GM21390 (cell line): ENCODE results near the gene EP300.
"Not testable (repeated sequence)": the region's sequence is repeated elsewhere in the genome, so short reads cannot be mapped to it uniquely, and the experiment has no call there.

ENCODE experiments used
- ATAC-seq: cut with Tn5 transposase; IDR thresholded peaks from one replicate; pipeline ENCODE4 v1.9.1; 2021; ENCODE audit not compliant: unreplicated experiment

The EP300 gene

GRCh38 chr22:41078931-41079330, 13.5 kb upstream of the EP300 start:
- no peak for ATAC-seq

DNA sequence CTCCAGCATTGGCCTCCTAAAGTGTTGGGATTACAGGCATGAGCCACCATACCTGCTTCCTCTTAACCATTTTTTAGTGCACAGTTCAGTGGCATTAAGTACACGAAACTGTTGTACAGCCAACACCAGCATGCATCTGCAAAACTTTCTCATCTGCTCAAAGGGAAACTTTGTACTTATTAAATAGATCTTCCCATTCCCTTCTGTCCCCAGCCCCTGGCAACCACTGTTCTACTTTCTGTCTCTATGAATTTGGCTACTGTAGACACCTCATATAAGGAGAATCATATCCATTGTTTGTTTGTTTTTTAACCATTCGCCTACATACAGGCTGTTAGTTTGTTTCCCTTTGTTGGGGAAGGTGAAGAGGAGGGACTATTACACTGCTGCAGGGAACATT, 6.5 kb upstream of the EP300 start:
- ATAC-seq = no peak

DNA sequence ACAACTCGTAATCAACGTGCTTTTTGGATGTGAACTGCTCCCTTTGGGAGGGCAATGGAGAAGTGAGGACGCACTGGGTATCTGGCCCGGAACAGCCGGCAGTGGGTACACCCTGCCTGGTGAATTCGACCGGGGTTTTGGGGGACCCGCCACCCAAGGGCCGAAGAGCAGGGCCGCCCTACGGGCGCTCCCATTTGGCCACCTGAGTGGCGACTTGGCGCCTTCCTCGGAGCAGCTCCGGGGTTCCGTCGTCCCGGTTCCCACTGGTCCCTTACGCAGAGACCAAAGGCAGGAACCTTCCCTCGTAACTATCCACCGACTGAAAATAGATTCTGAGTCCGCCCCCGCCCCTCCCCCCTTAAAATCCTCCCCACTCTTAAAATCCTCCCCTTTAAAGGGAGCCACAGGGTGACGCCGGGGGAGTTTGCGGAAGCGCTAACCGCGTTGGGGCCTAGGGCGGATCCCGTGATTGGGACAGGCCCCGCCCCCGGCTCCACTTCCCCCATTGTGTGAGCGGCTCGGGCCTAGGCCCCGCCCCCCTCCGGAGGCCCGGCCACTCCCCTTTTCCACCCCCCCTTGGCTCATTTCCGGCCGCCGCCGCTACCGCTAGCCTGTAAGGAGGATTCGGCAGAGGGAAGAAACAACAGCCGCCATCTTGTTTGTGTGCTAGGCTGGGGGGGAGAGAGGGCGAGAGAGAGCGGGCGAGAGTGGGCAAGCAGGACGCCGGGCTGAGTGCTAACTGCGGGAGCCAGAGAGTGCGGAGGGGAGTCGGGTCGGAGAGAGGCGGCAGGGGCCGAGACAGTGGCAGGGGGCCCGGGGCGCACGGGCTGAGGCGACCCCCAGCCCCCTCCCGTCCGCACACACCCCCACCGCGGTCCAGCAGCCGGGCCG, 1.0 kb upstream of the EP300 start:
- peak; percentile 67 for ATAC-seq

DNA sequence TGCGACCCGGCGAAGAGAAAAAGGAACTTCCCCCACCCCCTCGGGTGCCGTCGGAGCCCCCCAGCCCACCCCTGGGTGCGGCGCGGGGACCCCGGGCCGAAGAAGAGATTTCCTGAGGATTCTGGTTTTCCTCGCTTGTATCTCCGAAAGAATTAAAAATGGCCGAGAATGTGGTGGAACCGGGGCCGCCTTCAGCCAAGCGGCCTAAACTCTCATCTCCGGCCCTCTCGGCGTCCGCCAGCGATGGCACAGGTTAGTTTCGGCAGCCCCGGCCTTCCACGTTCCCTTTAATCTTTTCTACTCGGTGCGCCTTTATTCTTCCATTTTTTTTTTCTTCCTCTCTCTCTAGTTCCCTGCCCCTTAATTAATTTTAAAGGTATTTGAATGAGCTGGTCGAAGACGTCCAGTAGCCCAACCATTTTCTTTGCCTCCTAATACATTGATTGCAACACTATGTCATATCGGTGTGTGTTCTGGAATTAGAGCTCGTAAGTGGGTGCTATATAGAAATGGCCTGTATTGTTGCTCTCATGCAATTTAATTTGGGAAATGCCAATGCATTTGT, 537 bp downstream of the EP300 start:
- ATAC-seq = peak; percentile 12

DNA sequence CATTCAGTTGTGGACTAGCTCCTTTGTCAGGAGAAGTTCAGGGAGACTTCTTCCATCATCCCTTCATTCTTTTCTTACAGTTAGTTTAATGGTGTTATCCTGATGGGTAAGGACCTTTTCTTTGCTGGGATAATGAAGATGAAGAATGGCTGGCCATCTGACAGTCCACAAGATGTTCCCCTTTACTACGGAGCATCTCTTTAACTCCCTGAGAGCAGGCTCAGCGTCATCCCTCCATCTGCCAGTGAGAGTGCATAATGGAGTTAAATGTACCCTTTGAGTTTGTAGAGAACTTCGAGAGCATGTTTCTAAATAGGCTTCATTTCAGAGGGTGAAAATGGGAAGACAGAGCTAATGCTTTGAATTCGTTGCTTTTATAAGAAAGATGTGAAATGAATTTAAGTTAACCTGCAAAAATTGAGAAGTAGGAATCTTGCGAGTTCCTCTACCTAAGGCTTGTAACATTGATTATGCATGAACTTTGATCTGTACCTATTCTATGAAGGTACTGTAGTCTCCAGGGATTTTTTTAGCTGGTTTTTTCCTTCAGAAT, 1.7 kb downstream of the EP300 start:
- no peak for ATAC-seq

DNA sequence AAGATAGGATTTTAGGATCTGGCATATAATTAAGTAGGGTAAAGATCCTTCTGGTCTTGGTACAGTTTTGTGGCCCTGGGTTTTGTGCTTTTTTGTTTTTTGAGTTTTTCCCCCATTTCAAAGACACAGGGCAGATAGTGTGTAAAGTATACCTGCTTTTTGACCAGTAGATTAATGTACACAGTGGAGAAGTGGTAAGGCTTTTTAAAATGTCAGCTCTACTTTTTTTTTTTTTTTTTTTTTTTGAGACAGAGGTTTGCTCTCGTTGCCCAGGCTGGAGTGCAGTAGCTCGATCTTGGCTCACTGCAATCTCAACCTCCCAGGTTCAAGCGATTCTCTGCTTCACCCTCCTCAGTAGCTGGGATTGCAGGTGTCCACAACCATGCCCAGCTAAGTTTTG, 4.0 kb downstream of the EP300 start:
- no peak for ATAC-seq

GRCh38 chr22:41096841-41097240, 4.4 kb downstream of the EP300 start:
- no peak for ATAC-seq

DNA sequence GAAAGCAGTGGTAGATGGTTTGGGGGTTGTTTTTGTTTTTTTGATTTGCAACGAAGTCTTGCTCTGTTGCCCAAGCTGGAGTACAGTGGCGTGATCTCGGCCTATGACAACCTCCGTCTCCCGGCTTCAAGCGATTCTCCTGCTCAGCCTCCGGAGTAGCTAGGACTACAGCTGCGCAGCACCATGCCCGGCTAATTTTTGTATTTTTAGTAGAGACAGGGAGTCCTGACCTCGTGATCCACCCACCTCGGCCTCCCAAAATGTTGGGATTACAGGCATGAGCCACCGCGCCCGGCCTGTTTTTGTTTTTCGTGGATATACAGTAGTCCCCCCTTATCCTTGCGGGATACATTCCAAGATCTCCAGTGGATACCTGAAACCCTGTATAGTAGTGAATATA, 6.6 kb downstream of the EP300 start:
- ATAC-seq = no peak

DNA sequence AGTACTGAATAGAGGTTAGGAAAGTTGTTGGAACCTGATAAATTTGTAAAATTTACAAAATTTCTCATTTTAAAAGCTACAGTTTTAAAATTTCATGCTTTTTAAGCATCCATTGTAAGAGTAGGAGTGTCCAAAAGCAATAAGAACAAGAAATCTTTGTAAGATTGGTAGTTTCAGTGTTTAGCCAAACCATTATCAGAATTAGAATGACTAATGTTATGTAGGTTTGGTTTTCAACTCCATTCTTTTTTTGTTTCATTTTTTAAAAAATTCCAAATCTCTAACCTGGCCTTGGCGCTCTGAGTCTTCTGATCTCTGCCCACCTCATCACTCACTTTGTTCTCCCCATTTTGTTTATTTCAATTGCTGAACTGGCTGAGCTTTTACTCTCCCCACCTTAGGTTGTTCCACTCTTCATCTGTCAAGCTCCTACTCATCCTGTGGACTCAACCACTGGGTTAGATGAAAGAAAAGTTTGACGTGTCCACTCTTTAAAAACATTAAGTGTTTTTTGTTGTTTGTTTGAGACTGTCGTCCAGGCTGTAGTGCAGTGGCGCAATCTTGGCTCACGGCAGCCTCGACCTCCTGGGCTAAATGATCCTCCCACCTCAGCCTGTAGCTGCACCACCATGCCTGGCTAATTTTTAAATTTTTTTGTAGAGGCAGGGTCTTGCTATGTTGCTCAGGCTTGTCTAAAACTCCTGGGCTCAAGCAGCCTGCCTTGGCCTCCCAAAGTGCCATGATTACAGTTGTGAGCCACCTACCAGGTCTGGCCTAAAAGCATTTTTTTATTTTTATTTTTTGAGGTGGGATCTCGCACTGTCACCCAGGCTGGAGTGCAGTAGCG, 14.0 kb downstream of the EP300 start:
- ATAC-seq = no peak

DNA sequence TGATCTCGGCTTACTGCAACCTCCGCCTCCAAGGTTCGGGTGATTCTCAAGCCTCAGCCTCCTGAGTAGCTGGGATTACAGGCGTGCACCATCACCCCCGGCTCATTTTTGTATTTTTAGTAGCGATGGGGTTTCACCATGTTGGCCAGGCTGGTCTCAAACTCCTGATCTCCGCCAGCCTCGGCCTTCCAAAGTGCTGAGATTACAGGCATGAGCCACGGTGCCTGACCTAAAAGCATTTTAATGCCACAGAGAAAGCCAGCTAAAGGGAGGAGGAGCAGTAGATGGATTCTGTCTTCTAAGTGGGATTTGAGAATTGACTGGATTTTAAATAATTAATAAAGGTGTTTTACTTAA, 14.6 kb downstream of the EP300 start:
- ATAC-seq = not testable (repeated sequence)

DNA sequence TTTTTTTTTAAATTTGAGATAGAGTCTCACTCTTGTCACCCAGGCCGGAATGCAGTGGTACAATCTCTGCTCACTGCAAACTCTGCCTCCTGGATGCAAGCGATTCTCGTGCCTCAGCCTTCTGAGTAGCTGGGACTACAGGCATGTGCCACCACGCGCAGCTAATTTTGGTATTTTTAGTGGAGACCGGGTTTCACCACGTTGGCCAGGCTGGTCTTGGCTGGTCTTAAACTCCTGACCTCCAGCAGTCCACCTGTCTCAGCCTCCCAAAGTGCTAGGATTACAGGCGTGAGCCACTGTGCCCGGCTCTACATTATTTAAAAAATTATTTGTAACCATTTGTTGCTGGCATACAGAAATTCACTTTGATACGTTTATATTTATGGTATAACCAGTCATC, 18.6 kb downstream of the EP300 start:
- no peak for ATAC-seq

GRCh38 chr22:41116342-41116741, 23.9 kb downstream of the EP300 start:
- no peak for ATAC-seq

GRCh38 chr22:41117127-41117965, 25.0 kb downstream of the EP300 start:
- no peak for ATAC-seq

- no peak for ATAC-seq
These were observed 30.8 kb downstream of the EP300 start for GRCh38 chr22:41123151-41123550.

DNA sequence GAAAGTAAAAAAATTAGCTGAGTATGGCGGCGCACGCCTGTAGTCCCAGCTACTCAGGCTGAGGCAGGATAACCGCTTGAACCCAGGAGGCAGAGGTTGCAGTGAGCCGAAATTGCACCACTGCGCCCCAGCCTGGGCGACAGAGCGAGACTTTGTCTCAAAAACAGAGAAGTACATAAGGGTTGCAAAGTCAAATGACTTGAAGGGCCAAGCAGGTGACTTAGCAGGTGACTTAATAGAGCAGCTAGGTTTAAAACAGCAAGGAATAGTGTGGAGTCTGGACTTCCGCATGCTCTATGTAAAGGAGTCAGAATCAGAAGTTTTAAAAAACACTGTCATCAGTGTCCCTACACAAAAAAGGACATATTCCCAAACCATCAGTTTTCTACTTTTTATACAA, 31.7 kb downstream of the EP300 start:
- ATAC-seq = no peak

GRCh38 chr22:41127451-41127850, 35.1 kb downstream of the EP300 start:
- no peak for ATAC-seq

DNA sequence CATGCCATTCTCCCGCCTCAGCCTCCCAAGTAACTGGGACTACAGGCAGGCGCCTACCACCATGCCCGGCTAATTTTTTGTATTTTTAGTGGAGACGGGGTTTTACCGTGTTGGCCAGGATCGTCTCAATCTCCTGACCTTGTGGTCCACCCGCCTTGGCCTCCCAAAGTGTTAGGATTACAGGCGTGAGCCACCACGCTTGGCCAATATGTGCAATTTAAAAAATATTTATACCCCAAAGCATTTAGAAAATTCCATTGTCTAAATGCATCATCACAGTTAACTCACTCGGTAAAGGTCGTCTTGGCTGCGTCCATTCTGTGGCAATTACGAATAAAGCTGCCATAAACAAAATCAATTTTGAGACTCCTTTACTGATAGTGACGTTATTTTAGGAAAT, 36.2 kb downstream of the EP300 start:
- ATAC-seq = no peak

- no peak for ATAC-seq
These were observed 40.2 kb downstream of the EP300 start for GRCh38 chr22:41132550-41132949.

DNA sequence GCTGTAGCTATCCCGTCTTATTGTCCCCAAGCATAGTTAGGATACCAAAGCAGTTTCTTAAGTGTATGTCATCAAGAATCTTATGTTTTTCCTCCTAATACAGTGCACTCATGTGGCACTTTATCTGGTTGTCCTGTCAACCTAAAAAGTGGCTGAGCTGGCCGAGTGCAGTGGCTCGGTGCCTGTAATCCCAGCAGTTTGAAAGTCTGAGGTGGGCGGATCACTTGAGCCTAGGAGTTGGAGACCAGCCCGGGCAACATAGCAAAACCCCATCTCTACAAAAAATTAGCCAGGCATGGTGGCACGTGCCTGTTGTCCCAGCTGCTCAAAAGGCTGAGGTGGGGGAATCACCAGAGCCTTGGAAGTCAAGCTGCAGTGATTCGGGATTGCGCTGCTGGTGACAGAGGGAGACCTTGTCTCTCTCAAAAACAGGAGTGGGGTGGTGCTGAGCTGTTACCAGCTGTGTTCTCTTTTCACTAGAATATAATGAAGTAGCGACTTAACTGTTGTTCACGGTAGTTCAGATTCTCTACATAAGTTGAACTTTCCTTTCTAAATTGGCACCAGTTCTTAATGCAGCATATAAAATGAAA, 48.1 kb downstream of the EP300 start:
- no peak for ATAC-seq

GRCh38 chr22:41145921-41146320, 53.5 kb downstream of the EP300 start:
- not testable (repeated sequence) for ATAC-seq
